ENCODE measurements around the gene ESYT1.
"Not testable (repeated sequence)": the region's sequence is repeated elsewhere in the genome, so short reads cannot be mapped to it uniquely, and the experiment has no call there.

ESYT1 gene

GRCh38 chr12:56129206-56129941 is 1.3 kb downstream of the ESYT1 start:
- DNase-seq = peak; percentile 95

- DNase-seq = no peak
These were observed 2.0 kb downstream of the ESYT1 start for GRCh38 chr12:56129942-56130495.

GRCh38 chr12:56130876-56131275 is 2.8 kb downstream of the ESYT1 start:
- DNase-seq = no peak

GRCh38 chr12:56134897-56135296 is 6.8 kb downstream of the ESYT1 start:
- DNase-seq = no peak

- no peak for DNase-seq
These were observed 9.9 kb downstream of the ESYT1 start for GRCh38 chr12:56137853-56138571.

GRCh38 chr12:56141946-56142784 is 14.1 kb downstream of the ESYT1 start:
- no peak for DNase-seq

- DNase-seq = no peak
These were observed 15.2 kb downstream of the ESYT1 start for GRCh38 chr12:56143217-56143616.

GRCh38 chr12:56143870-56144269 is 15.8 kb downstream of the ESYT1 start:
- DNase-seq = no peak

- no peak for DNase-seq
These were observed 17.1 kb downstream of the ESYT1 start for GRCh38 chr12:56145217-56145616.

GRCh38 chr12:56146492-56147460 is 18.7 kb downstream of the ESYT1 start:
- DNase-seq = no peak

GRCh38 chr12:56150563-56150962 is 22.5 kb downstream of the ESYT1 start:
- DNase-seq = peak; percentile 65

- peak; percentile 80 for DNase-seq
These were observed 23.6 kb downstream of the ESYT1 start for GRCh38 chr12:56151672-56152131.

- DNase-seq = peak; percentile 97
These were observed 24.2 kb downstream of the ESYT1 start, which contains the start of gene MYL6B for GRCh38 chr12:56152132-56152755. MYL6B (plus strand) TSS chr12:56152587; CDS start chr12:56153919, 1,332 bp downstream.

- no peak for DNase-seq
These were observed 24.9 kb downstream of the ESYT1 start for GRCh38 chr12:56152756-56153677.

GRCh38 chr12:56153678-56154065 is 25.6 kb downstream of the ESYT1 start:
- DNase-seq = no peak

- DNase-seq = no peak
These were observed 26.2 kb downstream of the ESYT1 start for GRCh38 chr12:56154246-56154771.

GRCh38 chr12:56154818-56155217 is 26.8 kb downstream of the ESYT1 start:
- DNase-seq = no peak

- DNase-seq = no peak
These were observed 27.3 kb downstream of the ESYT1 start for GRCh38 chr12:56155256-56155845.

GRCh38 chr12:56156464-56157200 is 28.6 kb downstream of the ESYT1 start:
- DNase-seq = not testable (repeated sequence)

Measured in hematopoietic multipotent progenitor cell treated with erythropoietin and hydrocortisone succinate and interleukin-3 and kit ligand, for 4 days (in vitro differentiated cells).